ENCODE results near the gene DMRT1. TPM values are rescaled to one million over a fixed set of nuclear protein-coding genes. Genes with fewer than 3 reads are reported as not detected.

The DMRT1 gene
- total RNA-seq, 2 donors from 2014 or later: not detected

DNA sequence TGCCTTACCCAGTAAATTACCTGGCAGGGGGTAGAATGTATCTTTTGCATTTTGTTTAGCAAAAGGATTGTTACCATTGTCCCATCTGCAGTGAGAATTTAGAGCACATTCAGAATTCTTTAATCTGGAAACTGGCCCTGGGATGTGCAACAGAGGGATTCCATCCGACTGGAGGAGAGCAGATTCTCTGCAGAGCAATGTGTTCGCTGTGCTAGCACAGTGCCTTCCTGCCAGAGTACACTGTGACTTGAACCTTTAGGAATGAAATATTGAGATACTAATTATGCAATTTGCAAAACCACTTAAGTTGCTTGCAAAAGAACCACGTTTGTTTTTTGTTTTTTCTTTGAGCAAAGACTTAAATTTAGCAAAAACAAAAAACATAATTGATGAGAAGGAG is 22.5 kb upstream of the DMRT1 start:
- no peaks in the 10 kb centered on the region for H3K4me1 ChIP-seq
- intact Hi-C loops (cut with DNase I): no loop called here
- H3K4me3 ChIP-seq: no peak overlapping the region
- DNase-seq: no peak
- no peak overlapping the region for H3K9ac ChIP-seq (ENCODE audit: low read depth in 2 of 2, low read length in 2 of 2)
- H3K27me3 ChIP-seq: no peaks in the 10 kb centered on the region
- no peaks in the 10 kb centered on the region for H3K9me3 ChIP-seq
- H3K27ac ChIP-seq: no peak overlapping the region
- no peaks in the 10 kb centered on the region for H3K36me3 ChIP-seq
- TF ChIP-seq, protein P1, sequence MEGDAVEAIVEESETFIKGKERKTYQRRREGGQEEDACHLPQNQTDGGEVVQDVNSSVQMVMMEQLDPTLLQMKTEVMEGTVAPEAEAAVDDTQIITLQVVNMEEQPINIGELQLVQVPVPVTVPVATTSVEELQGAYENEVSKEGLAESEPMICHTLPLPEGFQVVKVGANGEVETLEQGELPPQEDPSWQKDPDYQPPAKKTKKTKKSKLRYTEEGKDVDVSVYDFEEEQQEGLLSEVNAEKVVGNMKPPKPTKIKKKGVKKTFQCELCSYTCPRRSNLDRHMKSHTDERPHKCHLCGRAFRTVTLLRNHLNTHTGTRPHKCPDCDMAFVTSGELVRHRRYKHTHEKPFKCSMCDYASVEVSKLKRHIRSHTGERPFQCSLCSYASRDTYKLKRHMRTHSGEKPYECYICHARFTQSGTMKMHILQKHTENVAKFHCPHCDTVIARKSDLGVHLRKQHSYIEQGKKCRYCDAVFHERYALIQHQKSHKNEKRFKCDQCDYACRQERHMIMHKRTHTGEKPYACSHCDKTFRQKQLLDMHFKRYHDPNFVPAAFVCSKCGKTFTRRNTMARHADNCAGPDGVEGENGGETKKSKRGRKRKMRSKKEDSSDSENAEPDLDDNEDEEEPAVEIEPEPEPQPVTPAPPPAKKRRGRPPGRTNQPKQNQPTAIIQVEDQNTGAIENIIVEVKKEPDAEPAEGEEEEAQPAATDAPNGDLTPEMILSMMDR (IDR thresholded peaks at IDR 0.05): no peak

DNA sequence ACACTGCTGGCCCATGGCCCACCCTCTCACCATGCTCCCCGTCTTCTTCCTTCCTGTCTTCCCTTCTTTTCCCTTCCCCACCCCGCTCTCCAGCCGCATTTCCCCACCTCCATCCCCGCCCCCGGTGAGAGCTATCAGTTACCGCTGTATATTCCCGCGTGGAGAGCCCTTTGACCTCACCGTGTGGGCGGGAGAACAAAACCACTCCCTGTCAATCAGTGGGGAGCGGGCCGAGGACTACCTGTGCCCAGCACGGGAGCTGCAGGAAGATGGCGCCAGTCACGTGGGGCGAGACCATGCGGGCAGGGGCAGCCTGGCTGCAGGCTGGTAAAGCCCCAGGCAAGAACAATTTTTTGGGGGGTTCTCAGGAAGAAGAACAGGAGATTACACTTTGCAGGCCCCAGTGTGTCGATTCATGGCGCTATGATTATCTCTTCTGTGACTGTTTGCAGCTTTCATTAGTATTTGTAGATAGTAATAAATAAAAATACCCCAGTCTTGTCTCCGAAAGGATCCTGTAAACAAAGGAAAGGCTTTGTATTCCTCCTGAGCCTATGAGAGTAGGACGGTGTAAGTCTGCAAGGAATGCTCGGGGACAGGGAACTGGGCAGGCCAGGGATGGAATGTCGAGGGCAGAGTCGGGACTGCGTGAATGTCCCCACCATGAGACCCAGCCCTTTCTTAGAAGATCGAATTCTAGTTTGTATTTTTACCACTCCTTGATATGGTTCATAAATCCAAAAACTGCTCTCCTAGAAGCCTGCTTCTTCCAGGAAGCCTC is 14.8 kb upstream of the DMRT1 start:
- intact Hi-C loops (cut with DNase I): no loop called here
- peak; percentile 31 for DNase-seq
- Histone ChIP-seq H3K9ac (ENCODE audit: low read depth in 2 of 2, low read length in 2 of 2) (no peak overlapping the region), H3K36me3 (no peaks in the 10 kb centered on the region), H3K9me3 (no peaks in the 10 kb centered on the region), H3K4me1 (no peaks in the 10 kb centered on the region), H3K27me3 (no peaks in the 10 kb centered on the region), H3K27ac (no peak overlapping the region), H3K4me3 (no peak overlapping the region)
- TF ChIP-seq, protein P1 (IDR thresholded peaks at IDR 0.05): no peak

DNA sequence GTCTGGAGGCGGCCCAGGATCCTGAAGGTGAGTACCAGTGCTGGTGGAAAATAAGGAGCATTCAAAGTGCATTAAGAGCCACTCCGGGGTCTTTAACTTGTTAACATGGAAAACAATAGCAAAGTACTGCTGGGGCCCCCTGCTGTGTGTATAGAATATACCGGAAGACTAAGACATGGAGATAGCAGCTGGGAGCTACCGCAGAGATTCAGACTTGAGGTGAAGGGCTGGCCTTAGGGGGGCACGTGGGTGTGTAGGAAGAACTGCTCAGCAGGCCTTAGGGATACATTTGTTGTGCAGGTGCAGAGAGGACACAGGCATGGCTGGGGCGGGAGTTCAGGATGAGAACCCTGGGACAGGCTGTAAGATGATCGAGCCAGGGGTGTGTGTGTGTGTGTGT is 1.2 kb upstream of the DMRT1 start:
- Histone ChIP-seq H3K4me3 (no peak overlapping the region), H3K27me3 (peaks cover 38% of the 10 kb centered on the region), H3K36me3 (no peaks in the 10 kb centered on the region), H3K9ac (ENCODE audit: low read depth in 2 of 2, low read length in 2 of 2) (no peak overlapping the region), H3K4me1 (no peaks in the 10 kb centered on the region), H3K27ac (no peak overlapping the region), H3K9me3 (no peaks in the 10 kb centered on the region)
- DNase-seq: no peak
- intact Hi-C loops (cut with DNase I): no loop called here
- TF ChIP-seq, protein P1 (IDR thresholded peaks at IDR 0.05): no peak

DNA sequence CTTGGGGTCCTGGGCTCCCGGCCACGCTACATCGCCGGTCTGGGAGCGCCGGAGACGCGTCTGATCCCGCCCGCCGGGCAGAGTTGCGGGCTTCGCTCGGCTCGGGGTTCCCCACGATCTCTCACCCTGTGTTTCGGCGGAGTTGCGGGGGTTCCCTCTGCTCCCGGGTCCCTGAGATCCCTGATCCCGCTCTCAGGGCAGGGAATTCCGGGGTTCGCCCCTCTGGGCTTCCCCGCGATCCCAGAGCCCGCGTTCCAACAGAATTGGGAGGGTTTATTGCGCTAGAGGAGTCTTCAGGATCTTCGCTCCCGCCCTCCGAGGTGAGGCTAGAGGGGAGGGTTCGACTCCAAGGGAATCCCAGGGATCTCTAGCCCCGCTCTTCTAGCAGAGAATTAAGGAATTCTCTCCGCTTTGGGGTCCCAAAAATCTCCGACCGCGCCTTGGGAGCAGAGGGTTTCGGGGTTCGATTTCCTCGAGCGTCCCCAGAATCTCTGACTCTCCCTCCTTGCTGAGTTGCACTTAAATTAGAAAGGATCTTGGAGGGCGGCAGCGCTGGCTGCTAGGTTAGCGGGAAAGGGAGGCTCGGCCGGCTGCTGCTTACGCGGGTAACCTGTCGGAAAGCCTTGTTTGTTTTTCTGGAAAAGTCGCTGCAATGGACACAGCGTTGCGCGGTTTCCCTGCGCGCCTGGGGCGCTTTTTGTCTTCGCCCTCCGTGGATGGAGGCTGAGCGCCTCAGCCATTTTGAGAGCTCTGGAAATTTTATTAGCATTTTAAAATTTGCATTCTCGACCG is 1.3 kb downstream of the DMRT1 start:
- no peaks in the 10 kb centered on the region for H3K4me1 ChIP-seq
- H3K27ac ChIP-seq: no peak overlapping the region
- H3K9me3 ChIP-seq: no peaks in the 10 kb centered on the region
- H3K9ac ChIP-seq (ENCODE audit: low read depth in 2 of 2, low read length in 2 of 2): no peak overlapping the region
- H3K36me3 ChIP-seq: no peaks in the 10 kb centered on the region
- peaks cover 40% of the 10 kb centered on the region for H3K27me3 ChIP-seq
- TF ChIP-seq, protein P1 (IDR thresholded peaks at IDR 0.05): no peak
- DNase-seq: no peak
- intact Hi-C loops (cut with DNase I): no loop called here
- no peak overlapping the region for H3K4me3 ChIP-seq

DNA sequence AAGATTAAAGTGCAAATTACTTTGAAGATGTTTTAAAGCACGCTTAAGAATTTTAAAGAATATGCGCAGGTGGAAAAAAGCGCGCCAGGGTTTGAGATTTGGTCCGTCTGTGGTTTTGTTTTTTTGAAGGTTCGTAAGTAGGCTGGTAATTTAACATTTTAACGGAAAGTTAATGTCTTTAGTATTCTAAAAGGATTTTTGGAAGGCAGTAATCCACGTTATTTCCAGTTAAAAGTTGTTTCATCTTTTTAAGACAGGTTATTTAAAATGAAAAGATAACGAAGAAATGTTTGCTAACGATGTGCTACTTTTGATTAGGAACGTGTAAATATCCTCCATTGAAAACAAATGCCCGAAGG is 1.9 kb downstream of the DMRT1 start:
- H3K27ac ChIP-seq: no peak overlapping the region
- H3K9ac ChIP-seq (ENCODE audit: low read depth in 2 of 2, low read length in 2 of 2): no peak overlapping the region
- TF ChIP-seq, protein P1 (IDR thresholded peaks at IDR 0.05): no peak
- H3K36me3 ChIP-seq: no peaks in the 10 kb centered on the region
- intact Hi-C loops (cut with DNase I): no loop called here
- H3K4me3 ChIP-seq: no peak overlapping the region
- peaks cover 40% of the 10 kb centered on the region for H3K27me3 ChIP-seq
- no peak for DNase-seq
- no peaks in the 10 kb centered on the region for H3K9me3 ChIP-seq
- no peaks in the 10 kb centered on the region for H3K4me1 ChIP-seq

Data from colonic mucosa (tissue), 4 donors.